Hematopoietic multipotent progenitor cell treated with erythropoietin and hydrocortisone succinate and interleukin-3 and kit ligand, for 8 days (in vitro differentiated cells): ENCODE data around the gene TBC1D2.

Experiments used
- DNase-seq: peaks from one replicate; pipeline ENCODE4 v3.0.0-alpha.2; 2015

The TBC1D2 gene

GRCh38 chr9:98157372-98157771 is 98.1 kb downstream of the TBC1D2 start:
- DNase-seq = no peak

DNA sequence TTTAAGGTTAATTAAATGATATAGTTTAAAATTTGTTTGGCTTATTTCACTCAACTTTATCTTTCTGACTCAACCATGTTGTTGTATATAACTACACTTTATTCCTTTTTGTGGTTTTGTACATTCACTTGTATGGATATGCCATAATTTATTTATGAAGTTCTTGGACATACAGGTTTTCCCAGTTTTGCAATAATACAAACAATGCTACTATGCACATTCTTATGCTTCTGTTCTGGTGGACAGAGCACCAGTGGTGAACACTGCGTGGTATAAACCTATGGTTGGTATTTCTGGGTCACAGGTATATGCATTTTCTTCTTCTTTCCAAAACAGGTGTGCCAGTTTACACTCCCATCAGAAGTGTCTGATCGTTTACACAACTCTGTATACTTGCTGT is 100.8 kb downstream of the TBC1D2 start:
- no peak for DNase-seq

GRCh38 chr9:98152526-98152925 is 102.9 kb downstream of the TBC1D2 start:
- no peak for DNase-seq

GRCh38 chr9:98150721-98151120 is 104.7 kb downstream of the TBC1D2 start:
- no peak for DNase-seq

GRCh38 chr9:98150164-98150563 is 105.3 kb downstream of the TBC1D2 start:
- no peak for DNase-seq

- no peak for DNase-seq
Observed at GRCh38 chr9:98149422-98149821, 106.0 kb downstream of the TBC1D2 start.
